HG03060 (cell line): Measurements from ENCODE around the gene FXR2.

Source experiments
- ATAC-seq: cut with Tn5 transposase; IDR thresholded peaks from one replicate; pipeline ENCODE4 v1.9.1; 2021; ENCODE audit warnings: low read depth, moderate number of reproducible peaks; ENCODE audit not compliant: unreplicated experiment

FXR2 gene

DNA sequence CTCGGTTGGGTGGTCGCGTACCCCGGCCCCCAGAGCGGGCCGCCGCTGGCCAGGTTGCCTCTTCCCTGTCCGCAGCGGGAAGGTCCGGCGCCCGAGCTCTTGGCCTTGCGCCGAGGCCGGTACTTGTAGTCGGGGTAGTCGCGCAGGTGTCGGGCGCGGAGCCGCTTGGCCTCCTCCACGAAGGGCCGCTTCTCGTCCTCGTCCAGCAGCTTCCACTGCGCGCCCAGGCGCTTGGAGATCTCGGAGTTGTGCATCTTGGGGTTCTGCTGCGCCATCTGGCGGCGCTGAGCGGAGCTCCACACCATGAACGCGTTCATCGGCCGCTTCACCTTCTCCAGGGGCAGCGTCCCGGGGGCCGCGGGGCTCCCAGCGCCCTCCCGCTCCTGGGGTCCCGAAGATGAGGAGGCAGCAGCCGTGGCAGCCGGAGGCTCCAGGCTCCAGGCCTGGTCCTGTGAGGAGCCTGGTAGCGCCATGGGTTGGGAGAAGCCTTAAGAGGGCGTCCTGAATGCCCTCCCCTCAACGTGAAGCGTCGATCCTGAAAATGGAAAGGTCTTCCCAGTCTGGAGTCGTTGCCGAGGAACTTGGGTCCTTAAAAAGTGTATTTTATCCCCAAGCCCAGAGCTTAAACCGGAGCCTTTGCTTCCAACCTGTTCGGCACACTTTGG, 25.4 kb downstream of the FXR2 start:
- no peak for ATAC-seq

DNA sequence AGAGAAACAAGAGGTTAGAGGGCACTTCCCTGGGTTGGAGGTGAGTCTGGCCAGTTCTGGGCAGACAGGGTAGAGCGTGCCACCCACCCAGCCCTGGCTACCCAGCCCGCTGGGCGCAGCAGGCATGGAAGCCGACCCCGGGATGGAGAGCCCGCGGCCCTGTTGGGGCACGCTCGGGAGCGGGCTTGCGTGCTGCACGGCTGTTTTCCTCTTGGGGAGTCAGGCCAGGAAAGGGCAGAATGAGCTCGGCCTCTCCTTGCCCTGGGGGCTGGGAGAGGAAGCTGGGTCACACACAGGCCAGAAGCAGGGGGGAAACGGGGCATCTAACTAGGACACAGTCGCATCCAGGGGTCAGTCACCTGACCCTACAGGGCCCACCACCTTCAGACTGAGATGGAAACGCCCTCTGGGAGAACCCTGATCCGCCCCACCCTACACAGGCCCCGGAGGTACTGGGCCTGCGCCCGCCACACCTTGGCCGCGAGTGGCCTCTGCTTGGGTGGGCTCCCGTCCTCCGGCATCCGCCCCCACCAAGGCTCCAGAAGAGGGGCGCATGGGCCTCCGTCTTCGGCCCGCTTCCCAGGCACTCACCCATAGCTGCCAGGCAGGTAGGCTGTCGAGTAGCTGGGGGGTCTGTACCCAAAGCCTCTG, 26.0 kb downstream of the FXR2 start:
- ATAC-seq, result no peak

DNA sequence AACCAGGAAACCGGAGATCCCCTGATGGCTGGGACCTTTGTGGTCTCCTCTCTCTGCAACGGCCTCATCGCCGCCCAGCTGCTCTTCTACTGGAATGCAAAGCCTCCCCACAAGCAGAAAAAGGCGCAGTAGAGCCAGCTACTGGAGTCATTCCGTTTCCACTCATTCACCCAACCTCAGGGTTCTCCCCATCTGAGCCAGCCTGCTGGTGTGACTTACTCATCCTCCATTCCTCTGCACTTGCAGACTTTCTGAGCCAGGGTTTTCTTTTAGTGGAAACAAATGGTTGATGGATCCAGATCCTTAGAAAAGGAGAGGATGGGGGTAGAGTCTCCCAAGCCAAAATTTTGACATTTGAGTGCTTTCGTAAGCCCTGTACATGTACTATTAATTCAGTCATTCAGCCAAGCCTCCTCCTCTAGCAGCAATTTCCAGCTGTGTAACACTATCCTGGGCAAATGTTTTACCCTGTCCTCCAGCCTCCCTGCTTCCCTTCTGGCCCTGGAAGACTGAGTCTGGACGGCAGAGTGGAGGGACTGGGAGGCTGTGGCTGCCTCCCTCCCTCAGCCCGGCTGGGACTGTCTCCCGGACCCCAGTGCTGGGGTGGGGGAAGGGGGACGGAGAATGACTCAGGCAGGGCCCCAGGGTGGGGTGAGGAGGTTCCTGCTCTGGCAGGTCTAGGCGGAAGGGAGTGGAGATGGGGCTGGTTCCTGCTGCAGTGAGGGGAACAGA, 27.1 kb downstream of the FXR2 start:
- ATAC-seq, result no peak

DNA sequence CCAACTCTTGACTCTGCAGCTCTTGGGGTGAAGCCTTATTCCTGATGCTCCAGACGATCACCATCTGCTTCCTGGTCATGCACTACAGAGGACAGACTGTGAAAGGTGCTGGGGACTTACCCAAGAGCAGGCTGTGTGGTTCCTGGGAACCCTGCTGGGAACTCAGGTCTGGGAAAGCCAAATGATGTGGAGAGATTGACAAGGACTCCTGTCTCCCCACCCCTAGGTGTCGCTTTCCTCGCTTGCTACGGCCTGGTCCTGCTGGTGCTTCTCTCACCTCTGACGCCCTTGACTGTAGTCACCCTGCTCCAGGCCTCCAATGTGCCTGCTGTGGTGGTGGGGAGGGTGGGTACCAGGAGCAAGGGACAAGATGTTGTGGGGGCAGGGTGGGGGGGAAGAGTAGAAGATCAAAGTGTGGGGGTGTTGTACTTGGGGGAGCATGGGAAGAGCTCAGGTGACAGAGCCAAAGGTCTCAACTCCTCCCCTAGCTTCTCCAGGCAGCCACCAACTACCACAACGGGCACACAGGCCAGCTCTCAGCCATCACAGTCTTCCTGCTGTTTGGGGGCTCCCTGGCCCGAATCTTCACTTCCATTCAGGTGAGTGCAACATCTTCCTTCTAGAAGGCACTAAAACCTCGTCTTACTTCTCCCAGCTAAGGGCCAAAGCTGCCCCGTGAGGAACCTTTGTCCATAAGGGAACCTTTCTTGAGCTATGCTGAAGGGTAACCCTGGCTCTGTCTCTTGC, 27.9 kb downstream of the FXR2 start:
- no peak for ATAC-seq

DNA sequence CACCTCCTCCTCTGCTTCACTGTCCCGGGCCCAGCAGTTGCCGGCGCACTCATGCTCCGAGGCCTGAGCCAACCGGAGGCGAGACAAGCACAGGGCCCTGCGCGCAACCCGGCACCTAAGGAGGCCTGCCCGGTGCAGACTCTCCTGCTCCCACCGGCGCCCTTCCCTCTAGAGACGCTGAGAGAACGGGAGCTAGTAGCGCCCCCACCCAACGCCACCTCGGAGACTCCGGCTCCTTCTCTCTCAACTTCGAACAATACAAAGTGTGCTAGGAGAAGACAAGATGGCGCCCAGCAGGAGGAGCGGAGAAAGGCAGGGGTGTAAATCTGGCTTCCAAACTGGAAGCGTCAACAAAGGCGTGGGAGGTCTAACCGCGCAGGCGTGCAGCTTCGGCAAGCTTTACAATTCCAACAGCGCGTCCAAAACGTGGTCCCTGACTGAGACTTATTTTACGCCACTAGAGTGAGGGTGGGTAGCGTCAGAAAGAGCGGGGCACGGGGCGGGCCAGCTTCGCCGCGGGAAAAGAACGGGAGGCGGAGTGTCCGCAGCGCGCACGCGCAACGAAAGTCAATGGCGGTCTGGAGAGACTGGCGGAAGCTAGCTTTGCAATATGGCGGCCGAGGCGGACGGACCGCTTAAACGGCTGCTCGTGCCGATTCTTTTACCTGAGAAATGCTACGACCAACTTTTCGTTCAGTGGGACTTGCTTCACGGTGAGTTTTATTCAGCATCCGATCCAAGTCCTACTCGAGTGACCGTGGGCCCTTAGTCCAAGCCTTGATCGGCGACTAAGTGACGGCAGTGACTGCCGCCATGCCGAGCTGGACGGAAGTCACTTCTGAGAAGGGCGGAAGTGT, 31.2 kb downstream of the FXR2 start, which contains the start of gene MPDU1:
MPDU1 (plus strand) TSS at position 600 of the 857 bp plus-strand sequence; CDS start at position 611, 11 bp downstream.
- peak; percentile 50 for ATAC-seq

DNA sequence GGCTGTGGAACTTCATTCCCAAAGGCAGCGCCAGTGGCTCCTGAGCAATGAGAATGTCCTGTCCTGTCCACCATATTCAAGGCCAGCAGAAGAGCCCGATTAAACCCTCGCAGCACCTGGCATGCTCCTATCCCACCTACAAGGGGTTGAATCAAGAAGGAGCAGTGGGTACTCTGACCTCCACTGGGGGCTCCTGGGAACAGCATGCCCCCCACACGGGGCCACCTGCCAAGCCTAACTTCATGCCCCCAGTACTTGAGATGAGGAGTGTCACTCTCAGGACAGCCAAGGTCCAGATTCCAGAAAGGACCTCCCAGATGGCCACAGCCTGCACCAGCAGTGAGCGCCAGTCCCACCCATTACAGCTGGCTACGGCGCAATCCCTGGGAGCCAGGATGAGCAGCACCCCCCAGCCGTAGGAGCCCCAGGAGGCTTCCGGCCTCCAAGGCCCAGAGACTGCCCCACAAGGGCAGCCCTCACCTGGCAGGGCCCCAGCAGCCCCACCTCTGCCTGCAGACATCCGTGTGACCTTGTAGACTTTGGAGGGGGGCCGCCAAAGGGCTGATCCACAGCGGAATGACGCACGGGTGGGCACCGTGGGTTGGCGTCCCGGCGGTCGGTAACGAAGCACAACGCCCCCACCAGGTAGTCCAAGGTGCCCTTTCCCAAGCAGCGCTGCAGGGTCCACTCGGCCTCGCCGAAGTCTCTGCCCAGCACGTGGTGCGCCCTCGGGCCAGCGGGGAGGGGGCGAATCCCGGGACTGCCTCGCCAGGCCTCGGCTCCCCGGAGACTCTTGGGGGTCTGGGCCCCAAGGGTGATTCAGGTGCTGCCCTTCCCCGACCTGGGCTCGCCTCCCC, 32.1 kb downstream of the FXR2 start:
- ATAC-seq, result no peak

DNA sequence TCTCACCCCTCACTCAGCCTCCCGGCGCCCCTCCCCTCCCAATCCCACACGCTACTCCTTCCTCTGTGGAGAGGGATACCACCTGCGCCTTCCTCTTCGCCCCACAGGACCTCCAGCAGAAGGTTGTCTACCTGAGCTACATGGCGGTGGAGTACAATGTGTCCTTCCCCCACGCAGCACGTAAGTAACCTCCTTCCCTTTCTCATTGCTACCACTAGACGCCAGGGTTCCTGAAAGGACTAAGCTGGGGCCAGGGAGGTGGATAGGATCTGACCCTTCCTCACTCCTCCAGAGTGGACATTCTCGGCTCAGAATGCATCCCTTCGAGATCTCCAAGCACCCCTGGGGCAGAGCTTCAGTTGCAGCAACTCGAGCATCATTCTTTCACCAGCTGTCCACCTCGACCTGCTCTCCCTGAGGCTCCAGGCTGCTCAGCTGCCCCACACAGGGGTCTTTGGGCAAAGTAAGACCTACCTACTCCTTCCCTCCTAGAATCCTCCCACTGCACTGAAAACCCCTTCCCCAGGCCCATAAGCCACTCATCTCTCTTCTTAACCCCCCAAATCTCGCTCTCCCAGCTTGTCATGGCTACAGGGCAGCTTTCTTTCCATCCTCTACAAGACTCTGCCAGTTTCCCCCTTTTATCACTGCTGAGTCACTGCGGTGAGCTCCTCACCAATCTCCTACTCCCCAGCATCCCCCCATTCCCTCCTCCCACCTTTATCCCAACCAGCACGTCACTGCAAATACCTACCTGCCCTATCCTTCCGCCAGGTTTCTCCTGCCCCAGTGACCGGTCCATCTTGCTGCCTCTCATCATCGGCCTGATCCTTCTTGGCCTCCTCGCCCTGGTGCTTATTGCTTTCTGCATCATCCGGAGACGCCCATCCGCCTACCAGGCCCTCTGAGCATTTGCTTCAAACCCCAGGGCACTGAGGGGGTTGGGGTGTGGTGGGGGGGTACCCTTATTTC, 33.8 kb downstream of the FXR2 start:
- no peak for ATAC-seq

DNA sequence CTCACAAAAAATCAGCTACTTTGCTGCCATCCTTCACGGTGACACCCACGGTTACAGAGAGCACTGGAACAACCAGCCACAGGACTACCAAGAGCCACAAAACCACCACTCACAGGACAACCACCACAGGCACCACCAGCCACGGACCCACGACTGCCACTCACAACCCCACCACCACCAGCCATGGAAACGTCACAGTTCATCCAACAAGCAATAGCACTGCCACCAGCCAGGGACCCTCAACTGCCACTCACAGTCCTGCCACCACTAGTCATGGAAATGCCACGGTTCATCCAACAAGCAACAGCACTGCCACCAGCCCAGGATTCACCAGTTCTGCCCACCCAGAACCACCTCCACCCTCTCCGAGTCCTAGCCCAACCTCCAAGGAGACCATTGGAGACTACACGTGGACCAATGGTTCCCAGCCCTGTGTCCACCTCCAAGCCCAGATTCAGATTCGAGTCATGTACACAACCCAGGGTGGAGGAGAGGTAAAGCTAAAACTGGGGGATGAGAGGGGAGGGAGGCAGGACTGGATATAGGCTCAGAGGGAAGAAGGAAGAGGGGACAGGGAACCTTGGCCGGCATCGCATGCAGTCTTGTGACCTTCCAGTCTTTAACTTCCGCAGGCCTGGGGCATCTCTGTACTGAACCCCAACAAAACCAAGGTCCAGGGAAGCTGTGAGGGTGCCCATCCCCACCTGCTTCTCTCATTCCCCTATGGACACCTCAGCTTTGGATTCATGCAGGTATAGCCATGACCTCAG, 34.7 kb downstream of the FXR2 start:
- ATAC-seq, result no peak

DNA sequence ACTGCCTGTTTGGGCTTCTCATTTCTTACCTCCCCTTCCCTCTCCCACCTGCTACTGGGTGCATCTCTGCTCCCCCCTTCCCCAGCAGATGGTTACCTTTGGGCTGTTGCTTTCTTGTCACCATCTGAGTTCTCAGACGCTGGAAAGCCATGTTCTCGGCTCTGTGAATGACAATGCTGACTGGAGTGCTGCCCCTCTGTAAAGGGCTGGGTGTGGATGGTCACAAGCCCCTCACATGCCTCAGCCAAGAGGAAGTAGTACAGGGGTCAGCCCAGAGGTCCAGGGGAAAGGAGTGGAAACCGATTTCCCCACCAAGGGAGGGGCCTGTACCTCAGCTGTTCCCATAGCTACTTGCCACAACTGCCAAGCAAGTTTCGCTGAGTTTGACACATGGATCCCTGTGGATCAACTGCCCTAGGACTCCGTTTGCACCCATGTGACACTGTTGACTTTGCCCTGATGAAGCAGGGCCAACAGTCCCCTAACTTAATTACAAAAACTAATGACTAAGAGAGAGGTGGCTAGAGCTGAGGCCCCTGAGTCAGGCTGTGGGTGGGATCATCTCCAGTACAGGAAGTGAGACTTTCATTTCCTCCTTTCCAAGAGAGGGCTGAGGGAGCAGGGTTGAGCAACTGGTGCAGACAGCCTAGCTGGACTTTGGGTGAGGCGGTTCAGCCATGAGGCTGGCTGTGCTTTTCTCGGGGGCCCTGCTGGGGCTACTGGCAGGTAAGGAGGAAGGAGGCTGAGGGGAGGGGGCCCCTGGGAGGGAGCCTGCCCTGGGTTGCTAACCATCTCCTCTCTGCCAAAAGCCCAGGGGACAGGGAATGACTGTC, 35.5 kb downstream of the FXR2 start, which contains the start of gene CD68:
CD68 (plus strand) TSS at position 638 of the 833 bp plus-strand sequence; CDS start at position 678, 40 bp downstream.
- ATAC-seq, result peak; percentile 30

DNA sequence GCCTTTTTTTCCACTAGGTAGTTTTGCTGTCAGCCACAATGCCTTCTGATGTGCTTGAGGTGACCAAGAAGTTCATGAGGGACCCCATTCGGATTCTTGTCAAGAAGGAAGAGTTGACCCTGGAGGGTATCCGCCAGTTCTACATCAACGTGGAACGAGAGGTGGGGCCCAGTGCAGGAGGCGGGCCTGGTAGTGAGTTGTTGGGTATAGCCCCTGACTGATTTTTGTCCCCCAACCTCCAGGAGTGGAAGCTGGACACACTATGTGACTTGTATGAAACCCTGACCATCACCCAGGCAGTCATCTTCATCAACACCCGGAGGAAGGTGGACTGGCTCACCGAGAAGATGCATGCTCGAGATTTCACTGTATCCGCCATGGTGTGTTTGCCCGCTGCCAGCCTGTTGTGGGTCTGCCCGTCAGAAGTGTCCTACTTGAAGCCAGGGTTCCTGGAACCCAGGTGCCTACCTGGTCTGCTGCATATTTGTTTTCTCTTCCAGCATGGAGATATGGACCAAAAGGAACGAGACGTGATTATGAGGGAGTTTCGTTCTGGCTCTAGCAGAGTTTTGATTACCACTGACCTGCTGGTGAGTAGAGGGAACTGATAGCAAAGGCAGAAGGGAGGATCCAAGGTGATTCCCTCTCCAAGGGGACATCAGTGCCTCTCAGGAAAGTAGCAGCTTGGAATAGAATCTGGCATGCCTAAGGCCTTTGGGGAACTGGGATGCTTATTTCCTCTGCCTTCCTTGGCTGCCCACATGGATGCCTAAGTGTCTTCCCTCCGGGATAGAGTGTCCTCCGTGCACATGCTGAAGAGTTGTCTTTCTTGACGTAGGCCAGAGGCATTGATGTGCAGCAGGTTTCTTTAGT, 37.1 kb downstream of the FXR2 start:
- ATAC-seq, result no peak

DNA sequence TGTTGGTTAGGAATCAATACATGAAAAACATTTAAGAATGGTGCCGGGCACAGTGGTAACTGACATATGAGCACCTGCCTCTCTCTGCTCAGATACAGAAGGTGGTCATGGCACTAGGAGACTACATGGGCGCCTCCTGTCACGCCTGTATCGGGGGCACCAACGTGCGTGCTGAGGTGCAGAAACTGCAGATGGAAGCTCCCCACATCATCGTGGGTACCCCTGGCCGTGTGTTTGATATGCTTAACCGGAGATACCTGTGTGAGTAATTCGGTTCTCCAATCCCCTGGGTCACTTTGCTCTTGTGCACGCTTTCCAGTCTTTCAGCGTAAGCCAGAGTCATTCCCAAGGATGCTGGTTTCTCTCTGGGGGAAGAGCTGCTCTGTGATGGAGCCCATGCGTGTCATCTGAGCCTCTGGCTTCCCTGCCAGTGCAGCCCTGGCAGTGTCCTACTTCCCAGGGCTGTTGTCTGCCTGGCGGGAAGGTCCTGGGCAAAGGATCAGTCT, 38.2 kb downstream of the FXR2 start:
- ATAC-seq, result no peak

DNA sequence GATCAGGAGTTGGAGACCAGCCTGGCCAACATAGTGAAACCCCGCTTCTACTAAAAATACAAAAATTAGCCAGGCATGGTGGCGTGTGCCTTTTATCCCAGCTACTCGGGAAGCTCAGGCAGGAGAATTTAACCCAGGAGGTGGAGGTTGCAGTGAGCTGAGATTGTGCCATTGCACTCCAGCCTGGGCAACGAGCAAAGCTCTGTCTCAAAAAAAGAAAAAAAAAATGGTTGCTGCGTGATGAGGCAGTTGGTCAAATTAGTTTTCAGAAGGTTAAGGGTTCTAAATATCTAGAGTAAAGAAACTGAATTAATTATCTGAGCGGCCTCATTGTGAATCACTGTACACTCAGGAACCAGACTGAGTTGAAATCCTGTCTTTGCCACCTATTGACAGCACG, 38.7 kb downstream of the FXR2 start:
- ATAC-seq, result no peak

DNA sequence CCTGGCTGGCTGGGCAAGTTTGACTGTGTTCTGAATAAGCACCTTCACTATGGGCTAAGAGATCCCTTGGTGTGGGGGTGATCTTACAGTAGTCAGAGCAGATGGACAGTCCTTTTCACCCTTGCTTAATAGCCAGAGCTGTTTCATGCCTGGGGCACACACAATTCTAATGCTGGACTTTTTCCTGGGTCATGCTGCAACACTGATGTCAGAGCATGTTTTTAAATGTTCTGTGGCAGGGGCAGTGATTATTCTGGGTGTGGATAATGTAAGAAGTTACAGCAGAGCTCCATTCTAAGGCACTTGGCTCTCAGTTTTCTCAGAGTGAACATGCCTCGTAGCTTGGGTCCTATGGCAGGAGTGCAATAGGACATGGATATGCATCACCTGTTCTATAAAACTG, 39.2 kb downstream of the FXR2 start:
- ATAC-seq, result no peak

DNA sequence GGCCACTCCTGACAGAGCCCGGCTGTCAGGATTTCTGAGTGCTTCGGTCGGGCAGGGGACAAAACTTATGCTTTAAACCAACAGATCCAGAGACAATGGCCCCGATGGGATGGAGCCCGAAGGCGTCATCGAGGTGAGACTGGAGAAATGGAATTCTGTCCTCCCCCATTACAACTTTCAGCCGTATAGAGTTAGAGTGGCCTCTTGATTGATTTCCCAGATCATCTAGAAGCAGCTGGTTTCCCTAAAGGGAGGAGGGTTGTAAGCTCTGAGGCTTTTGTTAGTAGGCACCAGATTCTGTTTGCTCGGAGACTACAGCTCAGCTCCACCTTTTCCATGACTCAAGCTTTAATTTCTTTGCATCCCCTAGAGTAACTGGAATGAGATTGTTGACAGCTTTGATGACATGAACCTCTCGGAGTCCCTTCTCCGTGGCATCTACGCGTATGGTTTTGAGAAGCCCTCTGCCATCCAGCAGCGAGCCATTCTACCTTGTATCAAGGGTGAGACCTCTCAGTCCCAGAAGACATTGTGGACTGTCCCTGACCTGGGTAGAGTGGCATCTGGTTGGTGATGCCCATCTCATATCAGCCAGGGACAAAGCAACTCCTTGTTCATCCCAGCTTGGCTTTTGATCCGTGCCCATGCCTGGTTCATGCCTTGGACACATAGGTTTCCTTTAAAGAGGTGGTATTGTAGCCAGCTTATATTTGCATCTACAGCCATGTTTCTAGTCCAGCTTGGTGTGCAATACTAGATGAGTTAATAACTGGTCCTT, 40.3 kb downstream of the FXR2 start:
- no peak for ATAC-seq
